ENCODE data around the gene PCNA. TPM values are rescaled to one million over a fixed set of nuclear protein-coding genes. Genes with fewer than 3 reads are reported as not detected.

PCNA gene
- total RNA-seq, 1 donor from 2014 or later: 32.6 TPM

DNA sequence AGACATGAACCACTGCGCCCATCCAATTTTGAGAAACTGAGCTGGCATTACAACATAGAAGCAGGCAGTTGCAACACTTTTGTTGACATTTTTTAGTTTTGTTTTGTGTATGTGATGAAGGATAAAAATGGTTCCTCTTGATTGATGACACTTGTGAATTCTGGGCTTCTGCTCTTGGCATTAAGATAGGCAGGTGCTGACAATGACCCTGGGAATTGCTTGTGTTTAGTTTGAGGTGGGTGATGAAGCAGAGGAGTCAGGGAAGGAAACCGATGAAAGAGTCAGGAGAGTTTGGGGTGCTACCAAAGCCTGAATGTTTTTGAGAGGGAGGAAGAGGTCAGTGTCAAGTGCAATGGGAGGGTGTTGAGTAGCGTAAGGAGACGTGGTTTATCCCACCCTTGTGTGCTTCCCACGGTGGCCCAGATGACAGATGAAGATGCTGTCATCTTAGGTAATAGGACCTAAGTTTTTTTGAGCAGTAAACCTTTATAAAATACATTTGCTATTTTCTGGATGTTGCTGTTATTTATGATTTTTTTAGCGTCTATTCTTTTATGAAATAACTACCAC, 26.4 kb upstream of the PCNA start:
- no peak for DNase-seq
- no peak for ATAC-seq
- intact Hi-C loops (cut with micrococcal nuclease): no loop called here

DNA sequence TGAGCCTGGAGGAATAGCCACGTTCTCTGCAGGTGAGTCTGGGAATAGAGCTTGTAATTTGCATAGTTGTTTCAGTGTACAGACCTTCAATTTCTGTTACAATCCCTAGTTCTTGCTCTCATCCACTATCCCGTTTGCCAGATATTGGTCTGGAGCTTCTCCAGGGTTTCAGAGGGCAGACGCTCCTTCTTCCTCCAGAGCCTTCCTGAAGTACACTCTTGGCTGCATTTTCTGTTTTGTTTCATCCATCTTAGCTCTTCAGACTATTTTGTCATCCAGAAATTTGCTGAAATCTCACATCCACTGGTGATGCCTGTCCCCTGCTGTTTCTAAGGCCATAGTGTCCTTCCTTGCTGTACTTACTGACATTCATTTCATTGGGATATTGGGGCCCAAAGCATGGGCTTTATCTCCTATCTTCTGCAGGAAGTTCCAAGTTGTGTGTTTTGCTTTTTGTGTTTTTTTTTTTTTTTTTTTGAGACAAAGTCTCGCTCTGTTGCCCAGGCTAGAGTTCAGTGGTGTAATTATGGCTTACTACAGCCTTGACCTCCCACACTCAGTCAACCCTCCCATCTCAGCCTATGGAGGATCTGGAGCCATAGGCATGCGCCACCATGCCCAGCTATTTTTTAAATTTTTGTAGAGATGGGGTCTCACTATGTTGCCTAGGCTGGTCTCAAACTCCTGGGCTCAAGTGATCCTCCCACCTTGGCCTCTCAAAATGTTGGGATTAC, 25.8 kb upstream of the PCNA start:
- ATAC-seq (no peak), DNase-seq (no peak)
- intact Hi-C loops (cut with micrococcal nuclease): no loop called here

DNA sequence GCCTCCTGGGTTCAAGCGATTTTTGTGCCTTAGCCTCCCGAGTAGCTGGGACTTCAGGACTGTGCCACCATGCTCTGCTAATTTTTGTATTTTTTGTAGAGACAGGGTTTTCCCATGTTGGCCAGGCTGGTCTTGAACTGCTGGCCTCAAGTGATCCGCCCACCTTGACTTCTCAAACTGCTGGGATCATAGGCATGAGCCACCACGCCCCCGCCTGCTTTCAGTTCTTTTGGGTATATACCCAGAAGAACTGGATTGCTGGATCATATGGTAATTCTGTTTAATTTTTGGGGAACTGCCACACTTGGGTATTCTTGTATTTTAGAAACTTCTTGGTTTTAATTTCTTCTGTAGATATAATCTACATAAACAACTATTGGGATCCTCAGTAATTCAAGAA, 24.1 kb upstream of the PCNA start:
- no peak for DNase-seq
- no peak for ATAC-seq
- intact Hi-C loops (cut with micrococcal nuclease): no loop called here

DNA sequence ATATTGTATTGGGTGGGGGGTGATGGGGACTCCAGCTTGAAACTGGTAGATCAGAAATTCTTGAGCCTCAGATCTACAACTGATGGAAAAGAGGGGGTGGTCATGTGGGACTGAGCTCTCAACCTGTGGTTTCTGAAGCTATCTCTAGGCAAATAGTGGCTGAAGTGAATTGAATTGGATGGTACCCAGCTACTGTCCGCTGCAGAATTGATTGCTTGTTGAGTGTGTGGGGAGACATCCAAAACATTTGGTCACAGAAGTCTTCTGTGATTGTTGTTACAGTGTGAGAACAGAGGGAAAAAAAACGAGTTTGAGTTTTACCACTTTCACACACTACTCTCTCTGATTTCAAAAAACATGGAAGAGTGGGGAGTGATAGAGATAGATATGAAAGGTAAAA, 21.9 kb upstream of the PCNA start:
- peak; percentile 19 for ATAC-seq
- intact Hi-C loops (cut with micrococcal nuclease): no loop called here
- DNase-seq: no peak

DNA sequence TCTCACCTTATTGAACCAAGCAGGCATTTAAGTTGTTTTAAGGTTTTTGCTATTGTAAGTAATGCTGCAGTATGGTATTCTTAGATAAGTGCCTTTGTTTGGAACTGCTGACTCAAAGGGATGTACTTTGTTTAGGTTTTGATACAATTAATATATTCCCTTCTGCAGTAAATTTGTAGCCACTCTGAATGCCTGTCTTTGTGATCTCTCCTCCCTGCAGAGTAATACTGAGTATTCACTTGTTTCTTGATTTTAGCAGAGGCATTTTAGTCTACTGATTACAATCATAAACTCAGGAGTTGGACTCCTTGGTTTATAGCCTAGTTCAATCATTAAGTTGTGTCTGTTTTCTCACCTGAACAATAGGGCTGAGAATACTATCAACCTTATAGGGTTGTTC, 20.4 kb upstream of the PCNA start:
- DNase-seq (no peak), ATAC-seq (no peak)
- intact Hi-C loops (cut with micrococcal nuclease): no loop called here

DNA sequence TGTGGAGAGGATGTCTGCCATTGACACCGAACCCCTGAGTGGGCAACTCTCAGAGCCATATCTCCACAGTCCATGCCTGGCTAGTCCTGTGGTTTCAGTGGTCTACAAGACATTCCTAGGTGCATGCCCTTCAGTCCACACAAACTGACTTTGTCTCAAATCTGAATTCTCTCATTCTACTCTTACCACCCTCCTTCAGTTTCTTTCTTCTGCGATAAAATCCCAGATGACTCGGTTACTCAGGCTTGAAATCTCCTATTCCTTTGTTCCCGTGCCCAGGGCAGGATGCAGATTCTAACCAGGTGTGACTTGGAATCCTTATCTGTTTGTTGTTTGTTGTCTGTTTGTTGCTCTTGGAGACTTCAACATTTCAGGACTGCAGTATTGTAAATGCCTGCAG, 16.3 kb upstream of the PCNA start:
- DNase-seq (no peak), ATAC-seq (peak; percentile 11)
- intact Hi-C loops (cut with micrococcal nuclease): no loop called here

DNA sequence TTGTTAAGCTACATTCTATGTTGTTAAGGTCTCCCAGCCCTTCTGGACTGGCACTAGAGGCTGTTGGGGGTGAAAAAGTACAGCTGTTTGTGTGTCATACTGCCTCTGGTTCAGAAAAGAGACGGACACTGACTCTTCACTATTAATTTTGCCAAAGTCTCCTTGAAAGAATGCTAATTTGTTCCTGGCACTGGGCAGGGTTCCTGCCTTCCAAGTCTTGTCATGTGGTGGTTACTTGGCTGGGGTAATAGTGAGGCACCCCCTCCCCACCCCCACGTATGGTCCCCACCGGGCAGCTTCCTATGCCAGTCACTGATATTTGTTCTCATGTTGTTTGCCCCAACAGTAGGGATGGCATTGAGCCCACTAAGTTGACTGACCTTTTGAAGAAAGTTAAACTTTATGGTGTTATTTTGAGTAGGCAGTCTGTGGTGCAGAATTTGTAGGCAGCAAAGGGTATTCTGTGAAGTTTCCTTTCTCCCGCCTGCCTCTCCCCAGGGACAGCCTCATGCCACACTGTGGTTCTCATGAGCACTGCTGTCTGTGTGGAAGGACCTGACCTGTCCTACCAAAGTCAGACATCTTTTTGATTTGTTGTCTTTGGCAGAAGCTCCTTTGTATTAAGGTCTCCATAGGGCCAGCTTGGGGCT, 15.7 kb upstream of the PCNA start:
- DNase-seq (no peak), ATAC-seq (peak; percentile 70)
- intact Hi-C loops (cut with micrococcal nuclease): no loop called here

DNA sequence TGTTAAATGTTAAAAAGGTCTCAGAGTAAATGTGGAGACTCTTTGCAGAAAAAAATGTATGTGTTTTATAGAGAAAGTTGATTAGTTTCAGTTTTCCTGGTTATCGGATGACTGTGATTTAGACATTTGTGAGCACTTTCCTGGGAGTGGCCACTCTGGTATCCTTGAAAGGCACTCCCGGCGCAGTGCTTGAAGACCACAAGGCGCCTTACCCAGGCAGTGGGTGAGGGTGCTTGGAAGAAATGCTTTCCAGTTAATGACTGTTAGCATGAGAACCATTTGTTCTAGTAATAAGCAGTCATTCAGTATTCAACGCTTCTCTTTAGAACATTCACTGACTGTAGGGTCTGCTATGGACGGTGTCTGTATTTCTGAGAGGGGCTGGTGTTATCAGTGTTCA, 14.2 kb upstream of the PCNA start:
- DNase-seq (no peak), ATAC-seq (no peak)
- intact Hi-C loops (cut with micrococcal nuclease): no loop called here

DNA sequence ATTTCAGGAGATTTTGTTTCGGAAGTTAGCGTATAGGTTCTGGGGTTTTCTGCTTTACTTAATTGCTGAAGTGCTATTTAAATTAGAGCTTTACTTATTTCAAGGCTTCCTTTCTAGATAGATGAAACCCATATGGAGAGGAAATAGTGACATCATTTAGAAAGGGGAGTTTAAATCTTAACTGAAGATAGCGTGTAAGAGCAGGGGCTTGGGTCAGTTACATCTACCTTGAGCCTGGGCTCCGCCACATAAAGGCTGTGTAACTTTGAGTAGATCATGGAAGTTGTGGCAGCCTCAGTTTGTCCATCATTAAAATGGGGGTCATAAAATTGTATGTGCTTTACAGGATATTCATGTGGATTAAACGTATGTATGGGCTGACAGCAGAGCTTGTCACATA, 11.7 kb upstream of the PCNA start:
- no peak for ATAC-seq
- intact Hi-C loops (cut with micrococcal nuclease): no loop called here
- no peak for DNase-seq

DNA sequence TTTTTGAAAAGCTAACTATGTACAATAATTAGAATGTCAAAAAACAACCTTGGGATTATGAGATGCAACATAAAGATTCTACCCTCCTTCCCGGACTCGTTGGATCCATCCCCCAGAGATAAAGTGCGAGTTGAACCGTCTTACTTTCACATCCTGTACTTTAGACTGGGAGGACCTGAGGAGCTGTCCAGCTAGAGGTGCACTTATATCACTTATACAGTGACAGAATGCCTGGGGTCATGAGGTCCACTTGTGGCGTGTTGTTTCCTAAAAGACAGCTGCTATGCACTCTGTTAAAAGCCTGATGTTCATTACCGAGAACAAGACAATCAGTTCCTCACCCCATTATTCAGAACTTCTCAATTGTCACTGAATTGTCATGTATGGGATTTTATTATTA, 9.1 kb upstream of the PCNA start:
- ATAC-seq: no peak
- intact Hi-C loops (cut with micrococcal nuclease): loop anchor here (5.0 kb wide), 1 partner anchor 63 kb away; no protein-coding TSS in a partner anchor
- DNase-seq: no peak

DNA sequence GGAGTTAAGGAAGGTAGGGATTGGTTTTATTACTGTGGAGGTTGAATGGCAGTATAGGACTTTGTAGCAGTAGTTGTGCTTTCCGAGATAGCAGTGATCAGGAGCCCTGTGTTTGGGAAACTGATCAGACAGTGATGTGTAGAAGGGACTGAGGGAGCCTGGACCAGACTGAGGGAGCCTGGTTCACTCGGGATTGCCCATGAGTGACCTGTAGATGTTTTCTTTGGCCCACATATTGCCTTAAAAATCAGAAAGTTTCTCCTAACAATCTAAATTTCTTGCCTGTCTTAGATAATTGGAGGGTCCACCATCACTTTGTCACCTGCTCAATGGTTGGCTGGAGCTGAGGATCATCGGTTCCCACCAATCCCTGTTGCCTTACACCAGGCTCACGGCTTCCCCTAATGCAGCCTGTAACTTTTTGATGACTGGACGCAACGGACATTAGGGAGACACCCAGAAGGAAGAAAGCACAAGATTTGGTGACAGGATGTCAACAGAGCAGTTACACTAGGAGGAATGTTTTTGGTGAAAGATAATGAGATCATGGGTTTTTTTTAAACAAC, 8.2 kb upstream of the PCNA start:
- intact Hi-C loops (cut with micrococcal nuclease): loop anchor here (5.0 kb wide), 1 partner anchor 64 kb away; no protein-coding TSS in a partner anchor
- ATAC-seq: no peak

DNA sequence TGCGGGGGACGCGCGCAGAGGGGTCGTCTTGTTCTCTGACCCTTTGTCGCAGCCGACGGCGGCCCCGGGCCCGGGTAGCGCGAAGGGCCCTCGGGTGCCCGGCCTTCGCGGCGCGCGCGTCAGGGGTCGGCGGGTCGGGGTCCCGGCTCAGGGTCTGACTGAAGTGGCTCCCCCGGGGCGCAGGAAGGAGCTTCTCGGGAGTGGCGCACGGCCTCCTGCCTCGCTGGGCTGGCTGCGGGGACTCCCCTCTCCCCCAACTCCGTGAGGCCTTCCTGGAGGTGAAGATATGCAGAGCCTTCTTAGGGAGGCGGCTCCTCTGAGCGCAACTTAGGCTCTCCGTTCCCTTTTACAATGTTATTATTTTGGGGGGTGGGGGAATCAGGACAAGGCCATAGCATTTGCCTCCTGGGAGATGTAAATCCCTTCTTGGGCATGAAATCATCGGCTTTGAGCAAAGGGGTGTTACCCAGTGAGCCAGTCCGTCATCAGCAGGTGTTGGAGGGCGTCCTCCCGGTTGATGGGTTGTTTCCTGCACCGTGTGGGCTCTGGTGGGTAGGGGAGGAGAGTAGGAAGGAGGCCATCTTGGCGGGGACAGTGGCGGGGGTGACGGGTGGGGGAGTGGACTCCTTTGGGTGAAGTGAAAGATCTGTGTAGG, 7.6 kb upstream of the PCNA start:
- DNase-seq: peak; percentile 57
- peak; percentile 31 for ATAC-seq
- intact Hi-C loops (cut with micrococcal nuclease): loop anchor here (5.0 kb wide), 1 partner anchor 65 kb away; no protein-coding TSS in a partner anchor

More for the DNA sequence above, 8.2 kb upstream of the PCNA start:
- no peak for DNase-seq

DNA sequence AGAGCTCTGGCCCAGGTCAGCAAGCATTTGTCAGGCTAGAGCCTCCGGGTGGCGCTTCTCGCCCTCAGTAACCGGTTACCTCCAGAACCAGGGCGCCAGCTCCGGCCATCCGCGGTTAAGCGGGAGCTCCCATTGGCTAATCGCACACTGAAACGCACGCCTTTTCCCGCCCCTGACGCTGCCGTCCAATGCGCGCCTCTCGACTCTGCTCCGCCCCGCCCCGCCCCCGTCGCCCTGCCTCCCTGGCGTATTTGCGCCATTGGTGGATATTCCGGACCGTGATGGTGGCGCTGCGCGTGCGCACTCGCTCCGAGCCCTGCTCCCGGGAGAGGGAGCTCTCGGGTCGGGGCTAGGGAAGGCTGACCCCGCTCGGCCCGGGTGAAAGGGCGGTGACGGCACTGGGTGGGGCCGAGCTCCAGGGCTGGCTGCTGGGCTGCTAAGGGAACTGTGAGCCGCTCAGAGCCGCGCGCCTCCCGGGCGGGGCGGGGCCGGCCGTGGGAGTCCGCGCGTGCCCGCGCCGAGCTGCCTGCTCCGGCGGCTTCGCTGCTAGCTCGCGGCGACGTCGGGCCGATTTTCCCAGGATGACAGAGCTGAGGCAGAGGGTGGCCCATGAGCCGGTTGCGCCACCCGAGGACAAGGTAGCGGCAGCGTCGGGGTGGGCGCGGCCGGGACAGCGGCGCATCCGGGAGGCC, 6.9 kb upstream of the PCNA start, which contains the start of gene CDS2:
TSS of gene CDS2 (plus strand) at position 497 of the 692 bp plus-strand sequence. CDS start at position 582, 85 bp downstream.
- DNase-seq (peak; percentile 100), ATAC-seq (peak; percentile 95)
- intact Hi-C loops (cut with micrococcal nuclease): loop anchor here (5.0 kb wide), 1 partner anchor 66 kb away; no protein-coding TSS in a partner anchor

DNA sequence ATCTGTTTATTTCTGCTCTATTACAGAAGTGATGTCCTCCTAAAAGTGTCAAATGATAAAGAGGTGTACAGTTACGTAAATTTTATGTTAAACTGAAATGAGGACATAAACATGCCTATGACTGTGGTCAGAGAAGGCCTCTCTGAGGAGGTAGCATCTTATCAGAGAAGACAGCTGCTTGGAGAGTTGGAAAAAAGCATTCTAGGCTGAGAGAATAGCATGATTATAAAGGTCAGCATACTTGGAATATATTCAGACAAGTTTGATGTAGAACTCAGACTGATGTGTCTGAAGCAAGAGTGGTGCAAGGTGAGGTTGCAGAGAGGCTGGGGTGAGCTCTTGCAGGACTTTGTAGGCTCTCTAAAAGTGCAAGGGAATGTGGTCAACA, 3.1 kb upstream of the PCNA start:
- DNase-seq (no peak), ATAC-seq (no peak)
- intact Hi-C loops (cut with micrococcal nuclease): no loop called here

DNA sequence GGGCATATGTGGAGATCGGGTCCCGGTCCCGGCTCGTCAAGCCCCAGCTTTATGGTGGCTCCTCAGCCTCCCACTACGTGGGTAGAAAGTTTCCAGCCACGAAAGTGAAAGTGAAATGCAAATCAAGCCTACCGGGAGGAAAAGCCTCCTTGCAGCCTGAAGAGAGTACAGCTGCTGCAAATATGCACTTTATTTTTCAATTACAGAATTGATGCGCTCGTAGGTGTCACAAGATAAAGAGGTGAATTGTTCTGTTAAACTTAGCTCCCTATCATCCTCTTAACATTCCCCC, 373 bp upstream of the PCNA start:
- no peak for ATAC-seq
- no peak for DNase-seq
- intact Hi-C loops (cut with micrococcal nuclease): no loop called here

DNA sequence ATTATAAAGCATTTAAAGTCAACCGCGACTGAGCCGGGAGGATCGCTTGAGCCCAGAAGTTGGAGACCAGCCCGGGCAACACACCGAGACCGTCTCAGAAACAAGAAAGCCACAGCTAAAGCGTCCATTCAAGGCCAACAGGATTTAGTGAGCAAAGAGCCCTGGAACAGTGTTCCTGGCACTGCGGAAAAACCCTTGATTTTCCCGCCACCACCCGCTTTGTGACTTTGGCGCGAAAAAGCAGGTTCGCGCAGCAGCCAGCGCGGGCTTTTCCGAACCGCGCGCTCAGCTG, 669 bp downstream of the PCNA start:
- intact Hi-C loops (cut with micrococcal nuclease): no loop called here
- DNase-seq: no peak
- ATAC-seq: no peak

DNA sequence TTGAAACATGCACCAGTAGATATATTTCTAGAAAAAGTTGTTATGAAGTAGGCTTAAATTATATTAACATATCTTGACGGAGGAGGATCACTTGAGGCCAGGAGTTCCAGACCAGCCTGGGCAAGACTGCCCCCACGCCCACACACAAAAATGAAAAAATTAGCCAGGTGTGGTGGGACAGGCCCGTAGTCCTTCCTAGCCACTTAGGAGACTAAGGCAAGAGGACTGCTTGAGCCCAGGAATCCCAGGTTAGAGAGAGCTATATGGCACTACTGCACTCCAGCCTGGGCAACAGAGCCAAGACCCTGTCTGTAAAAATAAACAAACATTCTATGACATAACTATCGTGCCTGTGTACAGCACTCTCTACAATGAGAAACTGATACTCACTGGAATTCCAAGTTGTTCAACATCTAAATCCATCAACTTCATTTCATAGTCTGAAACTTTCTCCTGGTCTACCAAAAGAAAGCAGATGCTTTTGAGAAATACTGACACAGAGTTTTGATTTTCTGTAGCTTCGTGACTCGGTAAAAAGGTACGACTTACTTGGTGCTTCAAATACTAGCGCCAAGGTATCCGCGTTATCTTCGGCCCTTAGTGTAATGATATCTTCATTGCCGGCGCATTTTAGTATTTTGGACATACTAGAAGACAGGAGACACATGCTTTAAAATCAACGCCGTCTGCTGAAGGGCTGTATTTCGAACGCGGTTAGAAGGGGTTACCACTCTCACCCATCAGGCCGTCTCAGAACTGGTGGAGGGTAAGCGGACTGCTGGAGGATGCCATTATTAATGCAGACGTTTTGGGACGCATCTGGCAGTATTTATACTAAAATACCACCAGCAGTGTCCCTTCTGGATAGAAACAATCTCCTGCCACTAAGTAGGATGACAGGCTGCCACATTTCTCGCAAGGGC, 1.3 kb downstream of the PCNA start:
- intact Hi-C loops (cut with micrococcal nuclease): no loop called here
- no peak for DNase-seq
- ATAC-seq: no peak

DNA sequence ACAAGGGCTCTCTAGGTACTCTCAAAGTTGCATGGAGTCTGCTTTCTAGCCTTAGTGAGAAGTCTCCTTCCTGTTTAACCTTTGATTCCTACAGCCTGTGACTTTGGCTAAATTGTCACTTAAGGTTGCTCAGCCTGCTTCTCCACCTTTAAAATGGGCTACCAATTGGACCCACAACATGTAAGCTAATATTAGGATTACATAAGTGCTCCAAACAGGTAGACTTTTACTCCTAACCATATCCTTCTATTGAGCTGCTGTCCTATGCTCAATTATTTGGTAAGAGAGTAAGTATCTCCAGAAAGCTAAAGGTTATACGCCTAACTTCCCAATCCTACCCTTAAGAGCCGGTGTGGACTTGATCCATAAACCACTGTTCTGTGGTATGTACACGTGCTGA, 2.9 kb downstream of the PCNA start:
- ATAC-seq (no peak), DNase-seq (no peak)
- intact Hi-C loops (cut with micrococcal nuclease): no loop called here
